Gastrocnemius medialis (tissue), 4 donors: ENCODE results near the gene WNT2. TPM values are rescaled to one million over a fixed set of nuclear protein-coding genes. Genes with fewer than 3 reads are reported as not detected.

Source experiments
- ATAC-seq, 2 donors: fragments of 150-250 bp; one replicate each; pipeline ENCODE4 v1.9.1; 2016
- DNase-seq, 2 donors: peaks; one replicate each; pipeline ENCODE4 v3.0.0-alpha.2; 2019
- H3K27ac ChIP-seq, 4 donors: fragments of 200-600 bp; sonication (generic); 1 replicate in 1 of 4; 2 replicates in 3 of 4; pipeline ENCODE4 v1.5.1; 2016 to 2018; ENCODE audit warnings: mild to moderate bottlenecking in 2 of 4, moderate library complexity in 1 of 4
- H3K27me3 ChIP-seq, 3 donors: fragments of 200-600 bp; sonication (generic) in 2 of 3; 1 replicate in 1 of 3; 2 replicates in 2 of 3; pipeline versions ENCODE4 v1.5.1 to v1.6.0; 2016 to 2019; ENCODE audit warnings: mild to moderate bottlenecking in 1 of 3, moderate library complexity in 1 of 3
- H3K36me3 ChIP-seq, 2 donors: fragments of 200-600 bp; sonication (generic) in 1 of 2; one replicate each; pipeline ENCODE4 v1.5.1; 2017 to 2018
- H3K4me1 ChIP-seq, 2 donors: fragments of 200-600 bp; sonication (generic) in 1 of 2; one replicate each; pipeline ENCODE4 v1.5.1; 2016 to 2017; ENCODE audit warnings: mild to moderate bottlenecking in 2 of 2
- H3K4me3 ChIP-seq, 4 donors: fragments of 200-600 bp; sonication (generic) in 3 of 4; 1 replicate in 1 of 4; 2 replicates in 3 of 4; pipeline ENCODE4 v1.5.1; 2016 to 2019; ENCODE audit warnings: mild to moderate bottlenecking in 2 of 4
- H3K9me3 ChIP-seq, 3 donors: fragments of 200-600 bp; sonication (generic) in 2 of 3; 1 replicate in 1 of 3; 2 replicates in 2 of 3; pipeline ENCODE4 v1.5.1; 2016 to 2019
- POLR2A ChIP-seq, 2 donors: fragments of 450-650 bp; IDR thresholded peaks; one replicate each; pipeline ENCODE4 v1.6.1; 2017; ENCODE audit warnings: antibody characterized with exemption in 2 of 2, mild to moderate bottlenecking in 2 of 2, moderate library complexity in 2 of 2
- in situ Hi-C, 4 donors: fragments of 200-750 bp; cut with MboI; loops; one replicate each; pipeline versions ENCODE4 v1.15.0 to v1.8.0; 2017; ENCODE audit warnings: low sequenced_read_pairs in 4 of 4
- intact Hi-C: fragments of 100-400 bp; cut with DNase I; formaldehyde crosslinking; loops from one replicate; pipeline ENCODE4 v1.15.1; 2023; ENCODE audit warnings: low total_unique reads
- total RNA-seq, 4 donors: library from RNA; depleted of rRNA; stranded (reverse); fragments of >200 nt; gene quantifications; one replicate each; pipeline versions ENCODE4 v1.1.0 to v1.2.3, GENCODE V29; 2016
- TF ChIP-seq, protein P1 (sequence below), 5 experiments: fragments of 450-650 bp in 3 of 5; fragments of 200-600 bp in 2 of 5; sonication (generic) in 2 of 5; IDR thresholded peaks in 4 of 5; conservative IDR thresholded peaks in 1 of 5; 1 replicate in 4 of 5; 2 replicates in 1 of 5; pipeline ENCODE4 v1.5.1; 2016 to 2019; ENCODE audit warnings: antibody characterized with exemption in 5 of 5, mild to moderate bottlenecking in 3 of 5, moderate library complexity in 3 of 5

The WNT2 gene
- total RNA-seq, 4 donors from 2014 or later = not detected

DNA sequence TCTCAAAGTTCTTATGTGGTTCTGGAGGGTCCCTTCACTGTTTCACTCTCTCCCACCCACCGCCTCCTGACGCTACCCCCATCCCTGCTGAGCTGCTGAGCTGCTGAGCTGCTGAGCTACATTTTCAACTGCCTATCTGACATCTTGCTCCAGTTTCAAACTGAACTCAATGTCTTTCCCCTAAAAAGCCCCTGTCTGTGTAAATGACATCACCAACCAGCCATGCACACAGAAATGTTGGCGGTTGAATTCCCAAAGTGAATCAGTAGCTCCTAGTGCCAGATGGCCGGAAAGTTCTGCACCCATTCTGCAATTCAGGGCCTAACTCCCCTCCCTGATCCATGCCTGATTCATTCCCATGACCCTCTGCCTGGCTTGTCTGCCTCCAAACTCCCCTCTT lies 71.2 kb downstream of the WNT2 start:
- no peak overlapping the region for H3K27ac ChIP-seq
- H3K4me3 ChIP-seq = no peak overlapping the region
- H3K27me3 ChIP-seq = no peaks in the 10 kb centered on the region
- intact Hi-C loops = no loop called here
- no peaks in the 10 kb centered on the region for H3K4me1 ChIP-seq
- no peak for DNase-seq
- in situ Hi-C loops = no loop called here
- no peaks in the 10 kb centered on the region for H3K36me3 ChIP-seq
- ATAC-seq = no peak
- TF ChIP-seq, protein P1, sequence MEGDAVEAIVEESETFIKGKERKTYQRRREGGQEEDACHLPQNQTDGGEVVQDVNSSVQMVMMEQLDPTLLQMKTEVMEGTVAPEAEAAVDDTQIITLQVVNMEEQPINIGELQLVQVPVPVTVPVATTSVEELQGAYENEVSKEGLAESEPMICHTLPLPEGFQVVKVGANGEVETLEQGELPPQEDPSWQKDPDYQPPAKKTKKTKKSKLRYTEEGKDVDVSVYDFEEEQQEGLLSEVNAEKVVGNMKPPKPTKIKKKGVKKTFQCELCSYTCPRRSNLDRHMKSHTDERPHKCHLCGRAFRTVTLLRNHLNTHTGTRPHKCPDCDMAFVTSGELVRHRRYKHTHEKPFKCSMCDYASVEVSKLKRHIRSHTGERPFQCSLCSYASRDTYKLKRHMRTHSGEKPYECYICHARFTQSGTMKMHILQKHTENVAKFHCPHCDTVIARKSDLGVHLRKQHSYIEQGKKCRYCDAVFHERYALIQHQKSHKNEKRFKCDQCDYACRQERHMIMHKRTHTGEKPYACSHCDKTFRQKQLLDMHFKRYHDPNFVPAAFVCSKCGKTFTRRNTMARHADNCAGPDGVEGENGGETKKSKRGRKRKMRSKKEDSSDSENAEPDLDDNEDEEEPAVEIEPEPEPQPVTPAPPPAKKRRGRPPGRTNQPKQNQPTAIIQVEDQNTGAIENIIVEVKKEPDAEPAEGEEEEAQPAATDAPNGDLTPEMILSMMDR (IDR thresholded peaks at IDR 0.05 in 4 of 5, conservative IDR thresholded peaks at IDR 0.05 in 1 of 5) = no peak
- no peak for TF ChIP-seq POLR2A (IDR thresholded peaks at IDR 0.05)
- no peaks in the 10 kb centered on the region for H3K9me3 ChIP-seq

DNA sequence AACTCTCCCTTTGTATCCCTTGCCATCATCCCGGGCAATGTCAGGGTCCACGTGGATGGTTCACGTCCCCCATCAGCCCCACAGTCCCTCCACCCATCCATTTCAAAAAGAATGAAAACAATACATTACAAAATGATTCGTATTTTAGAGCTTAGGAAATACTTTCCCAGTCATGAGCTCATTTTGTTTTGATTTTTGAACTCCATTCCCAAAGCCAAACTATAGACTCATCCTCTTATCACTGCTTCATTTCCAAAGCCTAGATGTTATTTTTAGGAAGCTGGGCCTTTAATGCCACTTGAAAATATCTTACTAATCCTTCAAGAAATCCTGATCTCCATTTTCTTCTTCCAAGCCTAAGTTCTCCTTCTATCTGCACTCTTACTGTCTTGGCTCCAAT lies 72.1 kb downstream of the WNT2 start:
- Histone ChIP-seq H3K9me3 (no peaks in the 10 kb centered on the region), H3K36me3 (no peaks in the 10 kb centered on the region), H3K27ac (no peak overlapping the region), H3K27me3 (no peaks in the 10 kb centered on the region), H3K4me3 (no peak overlapping the region), H3K4me1 (no peaks in the 10 kb centered on the region)
- no peak for TF ChIP-seq POLR2A (IDR thresholded peaks at IDR 0.05)
- TF ChIP-seq, protein P1 (IDR thresholded peaks at IDR 0.05 in 4 of 5, conservative IDR thresholded peaks at IDR 0.05 in 1 of 5) = no peak
- intact Hi-C loops = no loop called here
- DNase-seq (no peak), ATAC-seq (no peak)
- in situ Hi-C loops = no loop called here

DNA sequence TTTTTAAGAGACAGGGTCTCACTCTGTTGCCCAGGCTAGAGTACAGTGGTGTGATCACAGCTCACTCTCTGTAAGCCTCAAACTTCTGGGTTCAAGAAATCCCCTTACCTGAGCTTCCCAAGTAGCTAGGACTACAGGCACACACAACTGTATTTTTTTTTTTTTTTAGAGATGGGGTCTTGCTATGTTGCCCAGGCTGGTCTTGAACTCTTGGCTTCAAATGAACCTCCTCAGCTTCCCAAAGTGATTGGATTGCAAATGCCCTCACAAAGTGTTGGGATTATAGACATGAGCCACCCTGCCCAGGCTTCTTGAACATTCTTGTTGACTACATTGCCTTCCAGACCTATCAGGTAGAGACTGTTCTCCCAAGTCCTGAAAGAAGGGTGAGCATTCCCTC lies 72.6 kb downstream of the WNT2 start:
- no peak overlapping the region for H3K27ac ChIP-seq
- in situ Hi-C loops = no loop called here
- ATAC-seq (no peak), DNase-seq (no peak)
- no peaks in the 10 kb centered on the region for H3K27me3 ChIP-seq
- TF ChIP-seq POLR2A (IDR thresholded peaks at IDR 0.05) = no peak
- H3K9me3 ChIP-seq = no peaks in the 10 kb centered on the region
- H3K36me3 ChIP-seq = no peaks in the 10 kb centered on the region
- intact Hi-C loops = no loop called here
- no peaks in the 10 kb centered on the region for H3K4me1 ChIP-seq
- H3K4me3 ChIP-seq = no peak overlapping the region

DNA sequence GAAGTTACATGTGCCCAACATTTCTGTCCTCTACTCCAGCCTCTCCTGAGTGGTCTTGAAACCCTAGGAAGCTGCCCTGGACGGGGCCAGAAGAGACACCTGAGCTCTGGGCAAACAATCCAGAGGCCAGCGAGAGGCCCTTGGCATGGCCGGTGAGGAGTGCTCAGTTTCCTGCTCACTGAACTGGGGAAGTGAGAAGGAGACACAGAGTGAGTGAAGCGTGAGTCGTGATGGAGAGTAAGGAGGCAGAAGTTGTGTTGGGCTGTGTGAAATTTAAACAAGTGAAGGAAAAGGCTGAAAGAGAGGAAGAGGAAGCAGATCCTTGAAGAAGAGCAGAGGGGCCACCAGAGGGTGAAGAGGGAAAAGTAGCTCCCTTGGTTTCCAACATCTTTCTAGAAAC lies 73.2 kb downstream of the WNT2 start:
- ATAC-seq = no peak
- Histone ChIP-seq H3K27ac (no peak overlapping the region), H3K4me1 (no peaks in the 10 kb centered on the region), H3K27me3 (no peaks in the 10 kb centered on the region), H3K36me3 (no peaks in the 10 kb centered on the region), H3K9me3 (no peaks in the 10 kb centered on the region), H3K4me3 (no peak overlapping the region)
- in situ Hi-C loops (no loop called here), intact Hi-C loops (no loop called here)
- TF ChIP-seq, protein P1 (IDR thresholded peaks at IDR 0.05 in 4 of 5, conservative IDR thresholded peaks at IDR 0.05 in 1 of 5) = no peak
- no peak for TF ChIP-seq POLR2A (IDR thresholded peaks at IDR 0.05)
- no peak for DNase-seq

DNA sequence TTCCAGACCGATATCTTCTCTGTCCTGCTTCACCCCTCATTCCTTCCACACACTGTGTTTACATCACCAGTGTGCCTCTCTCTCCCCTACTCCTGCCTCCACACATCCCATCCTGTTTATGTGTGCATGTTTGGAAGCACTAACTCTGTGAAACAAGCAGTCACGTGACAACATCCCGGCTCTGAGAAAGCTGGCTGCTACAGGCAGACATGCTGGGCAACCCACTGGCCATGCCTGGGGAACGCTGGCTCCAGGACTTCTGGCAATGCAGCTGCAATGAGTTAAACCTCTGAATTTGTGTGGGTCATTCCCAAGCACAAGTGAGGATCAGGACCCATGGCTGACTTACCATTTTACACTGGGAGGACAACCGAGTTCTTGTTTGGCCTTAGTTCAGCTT lies 74.0 kb downstream of the WNT2 start:
- H3K4me1 ChIP-seq = no peaks in the 10 kb centered on the region
- in situ Hi-C loops = no loop called here
- no peak overlapping the region for H3K4me3 ChIP-seq
- no peaks in the 10 kb centered on the region for H3K9me3 ChIP-seq
- intact Hi-C loops = no loop called here
- ATAC-seq = no peak
- TF ChIP-seq, protein P1 (IDR thresholded peaks at IDR 0.05 in 4 of 5, conservative IDR thresholded peaks at IDR 0.05 in 1 of 5) = no peak
- TF ChIP-seq POLR2A (IDR thresholded peaks at IDR 0.05) = no peak
- no peak for DNase-seq
- H3K27ac ChIP-seq = no peak overlapping the region
- H3K36me3 ChIP-seq = no peaks in the 10 kb centered on the region
- H3K27me3 ChIP-seq = no peaks in the 10 kb centered on the region
